SKM-1 treated with dmso at 0.1 percent for 144 hours (cell line): ENCODE results near the gene HAUS1.
A peak's percentile ranks its signal among the peaks of the same experiment; 100 is the strongest.
"Not testable (repeated sequence)": the region's sequence is repeated elsewhere in the genome, so short reads cannot be mapped to it uniquely, and the experiment has no call there.

ENCODE experiments used
- DNase-seq: peaks from one replicate; lab custom pipeline; 2025; ENCODE audit not compliant: unreplicated experiment; lab: John Stamatoyannopoulos, UW

HAUS1 gene

DNA sequence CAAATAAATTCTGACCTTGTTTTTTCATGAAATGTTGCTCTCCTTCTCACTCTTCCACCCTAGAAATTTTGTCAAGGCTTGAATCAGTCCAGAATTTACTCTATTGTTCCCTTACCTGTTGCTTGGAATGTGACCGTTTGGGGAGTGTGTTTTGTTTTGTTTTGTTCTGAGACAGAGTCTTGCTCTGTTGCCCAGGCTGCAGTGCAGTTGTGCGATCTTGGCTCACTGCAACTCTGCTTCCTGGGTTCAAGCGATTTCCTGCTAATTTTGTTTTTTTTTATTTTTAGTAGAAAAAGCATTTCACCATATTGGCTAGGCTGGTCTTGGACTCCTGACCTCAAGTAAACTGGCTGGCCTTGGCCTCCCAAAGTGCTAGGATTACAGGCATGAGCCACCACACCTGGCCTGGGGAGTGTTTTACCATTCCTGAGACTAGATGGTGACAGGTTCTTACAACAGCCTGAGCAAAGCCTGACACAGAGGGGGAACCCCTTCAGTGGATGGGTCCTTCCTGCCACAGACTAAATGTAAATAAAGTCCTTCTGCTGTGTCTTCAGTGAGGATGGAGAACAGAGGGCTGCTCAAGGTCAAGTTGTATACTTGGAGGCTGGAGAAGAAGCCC lies 52.0 kb downstream of the HAUS1 start:
- no peak for DNase-seq

DNA sequence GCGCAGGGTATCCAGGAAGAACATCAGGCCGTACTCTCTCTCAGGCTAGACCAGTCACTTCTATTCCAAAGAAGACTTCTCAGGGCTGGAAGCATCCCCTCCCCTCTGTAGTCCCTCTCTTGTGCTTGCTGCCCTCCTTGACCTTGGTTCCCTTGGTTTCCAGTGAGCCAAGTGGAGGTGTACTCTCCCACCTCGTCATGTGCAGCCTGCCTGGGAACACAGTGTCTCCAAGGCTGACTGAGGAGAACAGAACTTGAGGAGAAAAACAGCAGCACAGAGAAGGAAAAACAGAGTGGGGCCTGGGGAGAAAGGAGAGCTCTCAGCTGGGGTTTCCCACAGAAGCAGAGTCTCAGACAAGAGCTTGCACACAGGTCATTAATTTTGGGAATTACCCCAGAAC lies 52.7 kb downstream of the HAUS1 start:
- DNase-seq: no peak

DNA sequence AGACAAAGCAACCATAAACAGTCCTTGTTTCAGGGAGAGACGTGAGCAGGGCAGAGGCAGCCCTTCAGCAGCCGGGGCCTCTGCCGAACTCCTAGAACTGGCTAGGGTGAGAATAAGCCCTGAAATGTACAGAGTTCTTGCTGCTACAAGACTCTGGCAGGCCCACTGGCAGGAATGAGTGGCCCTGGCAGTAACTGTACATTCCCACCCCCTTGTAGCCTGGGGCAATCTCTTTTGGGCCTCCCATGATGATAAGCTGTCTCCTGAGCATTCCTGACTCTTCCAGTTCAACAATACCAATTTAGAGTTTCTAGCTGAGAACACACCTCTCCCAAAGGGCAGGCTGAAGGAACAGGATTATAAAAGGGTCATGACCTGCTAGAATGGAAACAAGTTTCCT lies 54.3 kb downstream of the HAUS1 start:
- DNase-seq: no peak

DNA sequence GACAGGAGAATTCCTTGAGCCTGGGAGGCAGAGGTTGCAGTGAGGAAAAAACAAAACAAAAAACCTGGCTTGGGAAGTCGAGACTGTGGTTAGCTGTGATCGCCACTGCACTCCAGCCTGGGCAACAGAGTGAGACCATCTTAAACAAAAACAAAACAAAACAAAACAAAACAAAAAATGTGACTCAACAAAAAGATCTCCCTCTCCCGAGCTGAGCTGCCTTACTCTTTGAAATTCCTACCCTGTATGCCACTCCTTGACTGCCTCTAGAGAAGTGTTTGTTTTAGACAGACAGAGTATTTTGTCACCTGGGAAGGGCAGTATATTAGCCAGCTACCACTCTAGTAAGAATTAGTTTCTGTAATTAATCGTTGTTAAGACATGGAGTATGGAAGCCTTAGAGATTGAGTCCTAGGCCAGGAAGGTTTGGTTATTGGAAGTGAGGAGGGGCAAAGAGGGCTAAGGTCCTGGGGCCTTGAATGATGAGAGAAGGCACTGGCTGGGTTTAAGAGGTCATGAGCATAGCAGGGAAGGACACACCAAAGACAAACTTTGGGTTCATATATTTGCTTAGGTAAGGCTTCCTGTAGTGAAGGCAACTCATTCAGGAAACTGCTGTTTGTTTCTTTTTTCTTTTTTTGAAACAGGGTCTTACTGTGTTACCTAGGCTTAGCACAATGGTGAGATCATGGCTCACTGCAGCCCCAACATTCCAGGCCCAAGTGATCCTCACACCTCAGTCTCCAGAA lies 56.0 kb downstream of the HAUS1 start:
- DNase-seq: no peak

DNA sequence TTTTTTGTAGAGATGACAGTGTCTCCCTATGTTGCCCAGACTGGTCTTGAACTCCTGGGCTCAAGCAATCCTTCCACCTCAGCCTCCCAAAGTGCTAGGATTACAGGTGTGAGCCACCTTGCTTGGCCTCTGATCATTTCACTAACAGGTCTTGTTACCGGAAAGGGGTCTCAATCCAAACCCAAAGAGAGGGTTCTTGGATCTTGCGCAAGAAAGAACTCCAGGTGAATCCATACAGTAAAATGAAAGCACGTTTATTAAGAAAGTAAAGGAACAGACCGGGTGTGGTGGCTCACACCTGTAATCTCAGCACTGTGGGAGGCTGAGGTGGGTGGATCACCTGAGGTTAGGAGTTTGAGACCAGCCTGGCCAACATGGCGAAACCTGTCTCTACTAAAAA lies 56.7 kb downstream of the HAUS1 start:
- DNase-seq: not testable (repeated sequence)

DNA sequence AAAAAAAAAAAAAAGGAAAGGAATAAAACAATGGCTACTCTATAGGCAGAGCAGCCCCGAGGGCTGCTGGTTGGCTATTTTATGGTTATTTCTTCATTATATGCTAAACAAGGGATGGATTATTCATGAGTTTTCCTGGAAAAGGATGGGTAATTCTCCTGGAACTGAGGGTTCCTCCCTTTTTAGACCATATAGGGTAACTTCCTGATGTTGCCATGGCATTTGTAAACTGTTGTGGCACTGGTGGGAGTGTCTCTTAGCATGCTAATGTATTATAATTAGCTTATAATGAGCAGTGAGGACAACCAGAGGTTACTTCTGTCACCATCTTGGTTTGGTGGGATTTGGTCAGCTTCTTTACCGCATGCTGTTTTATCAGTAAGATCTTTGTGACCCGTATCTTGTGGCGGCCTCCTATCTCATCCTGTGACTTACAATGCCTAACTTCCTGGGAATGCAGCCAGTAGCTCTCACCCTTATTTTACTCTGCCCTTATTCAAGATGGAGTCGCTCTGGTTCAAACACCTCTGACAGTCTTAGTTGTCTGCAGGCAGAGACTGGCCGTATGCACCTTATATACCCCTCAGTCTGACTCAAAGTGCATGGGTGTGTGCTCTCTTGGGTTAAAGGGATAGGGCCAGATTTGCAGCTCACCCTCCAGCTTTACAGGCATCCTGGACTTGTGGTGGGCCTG lies 57.7 kb downstream of the HAUS1 start:
- no peak for DNase-seq

DNA sequence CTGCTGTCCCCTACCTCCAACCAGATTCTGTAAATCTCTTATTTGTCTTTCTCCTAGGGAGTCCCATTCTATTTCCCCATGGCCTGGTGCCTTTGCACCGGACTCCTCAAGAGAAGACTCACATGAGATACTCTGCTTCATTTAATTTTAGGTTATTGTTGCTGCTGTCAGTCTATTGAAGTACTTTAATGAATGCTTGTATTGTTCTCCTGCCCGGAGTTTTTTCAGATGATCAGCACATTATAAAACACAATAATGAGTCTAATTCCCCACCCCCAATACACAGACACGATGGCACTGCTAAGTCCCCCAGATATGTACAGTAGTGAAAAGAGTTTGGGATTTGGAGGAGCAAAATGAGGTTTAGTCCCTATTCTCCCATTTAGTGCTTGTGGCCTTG lies 58.9 kb downstream of the HAUS1 start:
- no peak for DNase-seq

DNA sequence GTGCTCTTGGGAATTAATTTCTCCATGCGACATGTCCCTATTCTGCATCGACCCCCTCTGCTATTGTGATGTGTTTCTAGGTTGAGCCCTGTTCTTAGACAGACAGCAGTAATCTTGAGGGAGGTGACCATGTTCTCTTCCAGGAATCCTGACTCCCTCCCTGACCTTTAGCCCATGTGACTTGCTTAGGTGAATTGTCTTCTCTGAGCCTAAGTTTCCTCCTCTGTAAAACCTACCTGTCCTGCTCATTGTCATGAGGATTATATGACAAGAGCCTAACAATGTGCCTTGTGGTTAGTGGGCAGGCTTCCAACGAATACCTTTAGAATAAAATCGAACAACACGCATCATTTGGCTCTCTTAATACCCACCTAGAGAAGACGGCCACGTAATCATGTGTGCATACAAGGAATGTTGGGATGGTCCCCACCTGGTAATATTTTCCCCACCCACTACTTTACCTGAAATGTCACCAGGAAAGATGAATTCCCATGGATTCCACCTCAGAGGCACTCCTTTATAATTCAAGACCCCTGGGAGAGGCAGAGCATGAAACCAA lies 59.8 kb downstream of the HAUS1 start:
- DNase-seq: no peak

DNA sequence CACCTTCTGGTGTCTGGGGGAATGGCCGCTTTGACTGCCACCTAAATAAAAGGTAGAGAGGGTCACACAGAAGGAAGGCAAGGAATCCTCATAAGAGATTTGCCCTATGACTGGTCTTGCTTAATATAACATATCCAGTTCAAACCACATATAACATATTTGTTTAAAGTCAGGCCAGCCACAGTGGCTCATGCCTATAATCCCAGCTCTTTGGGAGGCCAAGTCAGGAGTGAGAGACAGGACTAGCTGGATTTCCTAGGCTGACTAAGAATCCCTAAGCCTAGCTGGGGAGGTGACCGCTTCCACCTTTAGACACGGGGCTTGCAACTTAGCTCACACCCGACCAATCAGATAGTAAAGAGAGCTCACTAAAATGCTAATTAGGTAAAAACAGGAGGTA lies 60.3 kb downstream of the HAUS1 start:
- not testable (repeated sequence) for DNase-seq

DNA sequence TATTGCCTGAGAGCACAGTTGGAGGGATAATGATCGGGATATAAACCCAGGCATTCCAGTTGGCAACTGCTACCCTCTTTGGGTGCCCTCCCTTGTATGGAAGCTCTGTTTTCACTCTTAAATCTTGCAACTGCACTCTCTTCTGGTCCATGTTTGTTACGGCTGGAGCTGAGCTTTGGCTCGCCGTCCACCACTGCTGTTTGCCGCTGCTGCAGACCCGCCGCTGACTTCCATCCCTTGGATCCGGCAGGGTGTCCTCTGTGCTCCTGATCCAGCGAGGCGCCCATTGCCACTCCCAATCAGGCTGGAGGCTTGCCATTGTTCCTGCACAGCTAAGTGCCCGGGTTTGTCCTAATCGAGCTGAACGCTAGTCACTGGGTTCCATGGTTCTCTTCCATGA lies 60.7 kb downstream of the HAUS1 start:
- DNase-seq: no peak

DNA sequence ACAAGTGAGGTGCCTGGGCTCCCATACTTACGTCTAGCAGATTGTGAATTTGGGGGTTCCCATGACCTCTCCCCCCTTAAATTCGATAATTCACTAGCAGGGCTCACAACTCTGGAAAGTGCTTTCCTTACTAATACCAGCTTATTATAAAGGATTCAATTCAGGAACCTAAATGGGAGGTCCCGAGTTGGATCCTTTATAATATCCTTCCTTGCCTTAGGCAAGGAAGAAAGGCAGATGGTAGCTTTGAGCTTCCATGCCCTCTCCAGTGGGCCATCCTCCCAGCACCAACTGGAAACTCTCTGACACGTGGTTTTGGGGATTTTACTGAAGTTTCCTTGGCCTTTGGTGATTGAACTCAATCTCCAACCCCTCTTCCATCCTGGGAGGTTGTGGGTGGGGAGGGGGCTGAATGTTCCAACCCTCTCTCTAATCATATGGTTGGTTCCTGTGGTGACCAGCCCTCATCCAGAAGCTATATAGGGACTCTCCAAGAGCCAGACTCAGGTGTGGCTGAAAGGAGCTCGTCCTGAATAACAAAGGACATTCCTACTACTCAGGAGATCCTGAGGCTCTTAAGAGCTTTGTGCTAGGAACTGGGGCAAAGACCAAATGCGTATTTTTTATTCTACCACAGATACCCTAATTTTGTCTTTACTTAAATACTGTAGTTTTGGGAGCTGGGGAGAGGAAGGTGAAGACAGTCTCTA lies 62.2 kb downstream of the HAUS1 start:
- DNase-seq: no peak

DNA sequence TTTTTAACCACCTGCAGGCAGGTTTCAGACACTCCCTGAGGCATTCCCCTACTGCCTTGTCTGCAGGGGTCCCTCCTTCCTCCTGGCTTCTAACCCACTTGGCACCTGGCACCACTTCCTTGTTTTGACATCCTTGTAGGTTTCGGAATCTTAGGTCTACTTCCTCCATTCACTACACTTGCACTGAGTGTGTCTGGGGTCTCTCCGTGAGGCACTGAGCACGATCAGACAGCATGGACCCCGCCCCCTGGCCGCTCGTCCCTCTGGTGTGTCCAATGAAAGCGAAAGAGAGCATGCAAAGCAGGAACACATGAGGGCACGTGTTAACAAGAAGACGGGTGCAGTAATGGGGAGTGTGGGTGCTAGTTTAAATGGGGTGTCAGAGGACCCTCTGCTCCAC lies 63.8 kb downstream of the HAUS1 start:
- DNase-seq: peak; percentile 61

DNA sequence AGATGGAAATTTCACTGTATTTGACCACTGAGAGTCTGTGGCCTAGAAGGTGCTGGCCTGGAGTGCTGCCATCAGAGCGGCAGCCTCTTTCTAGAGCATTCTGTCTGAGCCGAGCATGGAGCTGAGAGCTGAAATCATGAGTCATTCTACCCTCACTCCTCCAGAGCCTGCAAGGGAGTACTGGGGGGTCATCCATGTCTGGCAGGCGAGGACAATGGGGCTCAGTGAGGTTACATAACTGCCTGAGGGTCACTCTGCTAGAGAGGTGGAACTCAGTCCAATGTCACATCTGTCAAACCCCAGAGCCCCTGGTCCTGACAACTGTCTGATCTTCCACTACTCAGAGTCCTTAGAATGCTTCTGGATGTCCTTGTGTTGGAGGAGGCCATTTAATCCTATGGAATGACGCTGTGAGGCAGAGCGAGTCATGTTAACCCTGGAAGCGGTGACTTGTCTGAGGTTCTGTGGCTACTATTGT lies 65.3 kb downstream of the HAUS1 start:
- DNase-seq: no peak

DNA sequence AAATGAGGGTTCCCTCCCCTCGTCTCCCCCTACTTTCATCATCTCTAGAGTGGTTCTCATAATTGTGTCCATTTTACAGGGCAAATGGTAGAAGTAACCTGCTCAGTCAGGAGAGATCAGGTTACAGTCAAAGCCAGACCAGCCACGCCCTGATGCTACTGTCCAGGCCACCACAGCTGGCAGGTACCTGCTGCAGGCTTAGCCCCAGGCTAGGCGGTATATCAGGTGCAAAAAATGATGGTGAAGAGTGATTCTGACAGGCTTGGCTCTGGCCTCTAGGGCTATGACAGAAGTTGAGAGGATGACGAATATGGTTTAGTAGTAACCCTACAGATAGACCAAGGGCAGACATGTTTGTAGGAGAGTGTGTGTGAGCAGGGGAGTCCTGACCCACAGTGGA lies 67.1 kb downstream of the HAUS1 start:
- no peak for DNase-seq

DNA sequence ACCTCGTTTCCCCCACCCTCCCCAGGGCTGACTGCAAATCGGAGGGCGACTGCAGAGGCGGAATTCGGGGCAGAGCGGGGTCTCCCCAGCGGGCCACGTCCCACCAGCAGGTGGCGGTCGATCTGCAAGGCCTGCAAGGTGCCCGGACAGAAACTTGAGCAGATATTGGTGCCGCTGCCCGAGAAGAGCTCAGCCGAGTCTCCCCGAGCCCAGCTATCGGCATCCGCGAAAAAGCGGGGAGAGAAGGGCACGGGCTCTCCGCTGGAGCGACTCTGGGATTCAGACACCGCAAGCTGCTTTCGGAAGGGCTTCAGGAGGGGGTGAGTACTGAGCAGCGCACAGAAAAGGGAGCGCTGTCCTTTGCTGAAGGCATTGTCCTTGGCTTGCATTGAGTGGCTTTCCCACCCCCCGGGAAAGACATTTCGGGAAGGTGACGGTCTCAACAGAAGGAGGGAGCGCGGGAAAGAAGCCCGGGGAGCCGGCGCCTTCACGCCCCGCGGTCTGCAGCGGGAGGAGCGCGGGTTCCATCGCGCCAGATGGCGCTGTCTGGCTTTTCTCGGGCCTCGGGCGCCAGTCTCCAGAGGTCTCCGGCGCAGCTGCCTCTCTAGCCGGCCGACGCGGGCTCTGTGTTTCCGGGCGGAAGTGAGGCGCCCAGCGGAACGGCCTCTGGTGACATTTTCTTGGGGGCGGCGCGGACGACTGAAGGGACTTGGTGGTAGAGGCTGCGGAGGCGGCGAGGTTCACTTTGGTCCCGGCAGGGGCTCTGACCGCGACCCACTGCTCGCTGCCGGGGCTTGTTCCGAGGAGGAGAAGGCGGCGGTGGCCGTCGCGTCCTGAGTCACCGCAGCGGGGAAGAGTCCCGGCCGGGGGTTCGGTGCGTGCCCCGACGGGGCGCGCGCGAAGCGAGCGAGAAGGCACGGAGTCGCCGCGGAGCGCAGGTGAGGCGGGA lies 69.5 kb downstream of the HAUS1 start:
- DNase-seq: peak; percentile 93

DNA sequence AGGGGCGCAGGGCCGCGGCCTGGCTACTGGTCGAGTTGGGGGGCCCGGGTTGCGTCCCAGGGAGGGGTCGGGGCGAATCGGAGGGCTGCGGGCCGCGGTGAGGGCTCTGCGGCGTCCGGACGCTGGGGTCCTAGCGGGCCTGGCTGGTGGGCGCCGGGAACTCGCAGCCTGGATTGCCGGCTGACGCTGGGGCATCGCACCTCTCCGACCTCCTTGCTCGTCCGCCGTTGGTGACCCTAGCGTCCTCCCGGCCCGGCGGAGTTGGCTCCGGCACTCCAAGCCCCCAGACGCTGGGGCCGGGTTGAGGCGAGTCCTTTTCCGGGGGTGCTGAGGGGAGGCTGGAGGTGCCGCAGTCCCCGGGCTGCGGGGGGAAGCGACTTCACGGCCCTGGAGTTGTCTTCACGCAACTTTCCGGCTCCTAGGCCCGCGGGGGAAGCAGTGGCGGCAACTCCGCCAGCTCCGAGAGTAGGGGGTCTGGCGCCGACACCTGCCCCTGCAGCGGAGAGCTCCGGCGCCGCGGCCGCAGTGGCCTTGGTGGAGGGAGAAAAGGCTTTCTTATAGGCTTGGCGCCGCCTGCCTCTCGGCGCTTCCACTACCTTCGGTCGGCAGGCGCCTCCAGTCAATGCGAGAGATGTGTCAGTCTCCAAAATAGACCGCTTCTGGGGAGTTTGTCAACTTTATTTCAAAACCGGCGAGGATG lies 70.3 kb downstream of the HAUS1 start:
- DNase-seq: no peak

DNA sequence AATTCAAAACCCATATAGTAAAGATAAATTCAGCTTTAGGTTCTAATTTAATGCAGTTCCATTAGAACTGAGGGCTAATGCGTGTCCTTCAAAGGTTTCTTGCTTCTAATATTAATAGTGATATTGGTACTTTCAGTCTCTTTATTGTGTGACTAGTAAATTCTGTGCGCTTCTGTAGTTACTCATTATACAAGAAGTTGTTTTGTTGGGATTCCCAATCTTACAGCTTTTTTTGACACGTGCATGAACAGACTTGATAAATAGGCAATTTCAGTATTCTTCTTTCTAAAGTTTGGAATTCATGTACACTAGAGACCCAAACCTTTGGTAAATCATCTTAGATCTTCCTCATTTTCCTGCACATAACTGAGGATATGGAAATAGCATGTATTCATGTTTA lies 71.8 kb downstream of the HAUS1 start:
- DNase-seq: no peak
